HG03558 (cell line): Measurements from ENCODE around the gene JAML.

ENCODE experiments used
- ATAC-seq: cut with Tn5 transposase; IDR thresholded peaks from one replicate; pipeline ENCODE4 v1.9.1; 2021; ENCODE audit warnings: moderate number of reproducible peaks; ENCODE audit not compliant: unreplicated experiment; ENCODE audit errors: extremely low read depth

The JAML gene

GRCh38 chr11:118170882-118171268, 53.9 kb downstream of the JAML start:
- ATAC-seq = no peak

GRCh38 chr11:118170231-118170630, 54.6 kb downstream of the JAML start:
- ATAC-seq = no peak

- ATAC-seq = no peak
These were observed 55.3 kb downstream of the JAML start for GRCh38 chr11:118169300-118170140.

GRCh38 chr11:118168751-118169150, 56.1 kb downstream of the JAML start:
- no peak for ATAC-seq

GRCh38 chr11:118168316-118168715, 56.5 kb downstream of the JAML start:
- ATAC-seq = no peak

- ATAC-seq = no peak
These were observed 56.9 kb downstream of the JAML start for GRCh38 chr11:118167906-118168305.

- ATAC-seq = no peak
These were observed 57.6 kb downstream of the JAML start for GRCh38 chr11:118167253-118167652.

- ATAC-seq = no peak
These were observed 58.2 kb downstream of the JAML start for GRCh38 chr11:118166641-118167040.

GRCh38 chr11:118164885-118165284, 59.9 kb downstream of the JAML start:
- ATAC-seq = no peak

- ATAC-seq = no peak
These were observed 61.3 kb downstream of the JAML start for GRCh38 chr11:118163494-118163893.

GRCh38 chr11:118162846-118163245, 62.0 kb downstream of the JAML start:
- no peak for ATAC-seq

GRCh38 chr11:118161786-118162185, 63.0 kb downstream of the JAML start:
- ATAC-seq = no peak

- no peak for ATAC-seq
These were observed 67.5 kb downstream of the JAML start for GRCh38 chr11:118157186-118157895.

- no peak for ATAC-seq
These were observed 68.2 kb downstream of the JAML start for GRCh38 chr11:118156531-118157185.

GRCh38 chr11:118155776-118156530, 68.9 kb downstream of the JAML start:
- ATAC-seq = no peak

GRCh38 chr11:118154641-118155040, 70.2 kb downstream of the JAML start:
- no peak for ATAC-seq

GRCh38 chr11:118153976-118154375, 70.8 kb downstream of the JAML start:
- no peak for ATAC-seq

GRCh38 chr11:118153516-118153915, 71.3 kb downstream of the JAML start:
- no peak for ATAC-seq

GRCh38 chr11:118152552-118153471, 72.0 kb downstream of the JAML start, which contains the start of gene SCN4B:
Gene SCN4B, minus strand, starts transcription at chr11:118152823. Its CDS starts 150 bp downstream, at chr11:118152673.
- no peak for ATAC-seq
